Activated CD8-positive, alpha-beta memory T cell treated with anti-CD3 and anti-CD28 coated beads for 1 hour (primary cell): ENCODE measurements around the gene C14orf119.

ENCODE experiments used
- DNase-seq, 2 donors: peaks; one replicate each; pipeline ENCODE4 v3.0.0-alpha.2; 2020; ENCODE audit warnings: low read depth in 1 of 2; ENCODE audit errors: extremely low read depth in 1 of 2

Gene C14orf119

DNA sequence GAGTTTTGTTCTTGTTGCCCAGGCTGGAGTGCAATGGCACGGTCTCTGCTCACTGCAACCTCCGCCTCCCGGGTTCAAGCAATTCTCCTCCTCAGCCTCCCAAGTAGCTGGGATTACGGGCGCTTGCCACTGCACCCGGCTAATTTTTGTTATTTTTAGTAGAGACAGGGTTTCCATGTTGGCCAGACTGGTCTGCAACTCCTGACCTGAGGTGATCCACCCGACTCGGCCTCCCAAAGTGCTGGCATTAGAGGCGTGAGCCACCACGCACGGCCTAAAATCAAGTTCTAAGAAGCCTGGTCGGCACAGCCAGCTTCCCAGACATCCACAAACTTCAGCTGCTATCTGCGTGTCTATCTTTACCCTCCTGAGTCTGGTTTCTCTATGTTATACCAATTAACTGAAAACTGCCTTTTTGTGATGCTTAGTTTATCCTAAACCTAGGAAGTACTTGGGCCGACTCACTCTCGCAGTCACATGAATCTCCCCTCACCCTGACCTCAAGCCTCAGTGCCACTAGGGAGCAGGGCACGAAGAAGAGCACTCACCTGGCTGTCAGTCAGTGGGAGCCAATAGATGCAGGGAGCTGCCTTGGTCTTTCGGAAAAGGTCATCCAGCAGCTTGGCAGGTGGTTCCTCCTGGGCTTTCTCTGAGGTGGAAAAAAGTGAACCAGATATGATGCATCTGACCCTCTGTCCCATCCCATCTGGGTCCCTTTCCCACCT, 34.6 kb upstream of the C14orf119 start:
- no peak for DNase-seq

DNA sequence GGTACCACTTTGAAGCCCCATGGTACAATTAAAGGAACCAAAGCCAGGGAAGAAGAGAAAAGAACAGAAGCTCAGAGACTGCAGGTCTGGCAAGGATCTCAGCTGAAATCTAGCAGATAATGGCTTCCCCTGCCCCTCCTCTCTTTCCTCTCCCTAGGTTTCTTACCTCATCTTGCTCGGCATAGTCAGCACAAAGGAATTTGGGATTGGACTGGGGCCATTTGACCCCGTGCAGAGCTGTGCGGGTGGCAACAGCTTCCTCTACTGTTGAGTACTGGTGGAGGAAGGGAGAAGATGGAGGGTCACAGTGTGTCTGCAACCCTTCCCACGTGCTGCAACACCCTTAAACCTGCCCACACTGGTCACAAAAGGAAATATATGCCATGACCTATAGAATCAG, 33.3 kb upstream of the C14orf119 start:
- no peak for DNase-seq

- DNase-seq: no peak
These were observed 31.7 kb upstream of the C14orf119 start for GRCh38 chr14:23063601-23064000.

- DNase-seq: no peak
These were observed 28.9 kb upstream of the C14orf119 start for GRCh38 chr14:23066368-23066767.

DNA sequence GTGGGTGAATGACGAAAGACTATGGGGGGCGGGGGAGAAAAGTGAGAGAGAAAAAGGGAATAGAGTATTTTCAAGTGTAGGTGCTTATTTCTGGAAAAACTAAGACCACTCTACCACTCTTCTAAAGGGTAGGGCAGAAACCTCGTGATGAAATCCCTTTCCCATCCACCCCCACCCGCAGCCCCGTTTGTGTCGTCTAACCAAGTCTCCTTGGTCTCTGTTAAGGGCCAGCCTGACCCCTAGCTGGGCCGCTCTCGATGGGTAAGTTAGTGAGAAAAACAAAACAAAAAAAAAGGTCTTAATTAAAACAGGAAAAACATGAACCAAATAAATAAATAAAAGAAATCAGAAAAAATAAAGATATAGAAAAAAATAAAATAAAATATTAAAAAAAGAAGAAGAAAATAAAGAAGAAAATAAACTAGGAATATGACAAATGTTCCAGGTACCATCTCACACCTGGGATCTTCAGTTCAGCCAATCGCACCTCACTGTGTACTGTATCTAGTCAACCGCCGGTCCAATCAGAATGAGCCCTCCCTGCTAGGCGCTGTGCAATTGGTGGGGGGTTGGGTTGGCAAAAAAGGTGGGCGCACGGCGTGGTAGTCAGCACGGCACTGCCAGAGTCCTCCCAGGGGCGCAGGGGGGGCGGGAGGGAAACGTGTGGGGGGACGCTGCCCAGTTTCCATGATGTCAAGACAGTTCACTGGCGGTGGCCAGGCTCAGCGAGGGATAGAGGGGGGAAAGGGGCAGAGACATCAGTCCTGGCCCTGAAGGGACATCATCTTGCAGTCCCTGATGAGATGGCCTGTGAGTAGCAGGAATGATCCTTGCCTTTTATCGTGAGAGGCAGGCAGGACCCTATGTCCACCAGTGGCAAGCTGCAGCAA, 28.2 kb upstream of the C14orf119 start:
- no peak for DNase-seq

GRCh38 chr14:23067847-23068788, 27.2 kb upstream of the C14orf119 start:
- no peak for DNase-seq

GRCh38 chr14:23068789-23069412, 26.4 kb upstream of the C14orf119 start:
- peak; percentile 35 to 46 for DNase-seq

DNA sequence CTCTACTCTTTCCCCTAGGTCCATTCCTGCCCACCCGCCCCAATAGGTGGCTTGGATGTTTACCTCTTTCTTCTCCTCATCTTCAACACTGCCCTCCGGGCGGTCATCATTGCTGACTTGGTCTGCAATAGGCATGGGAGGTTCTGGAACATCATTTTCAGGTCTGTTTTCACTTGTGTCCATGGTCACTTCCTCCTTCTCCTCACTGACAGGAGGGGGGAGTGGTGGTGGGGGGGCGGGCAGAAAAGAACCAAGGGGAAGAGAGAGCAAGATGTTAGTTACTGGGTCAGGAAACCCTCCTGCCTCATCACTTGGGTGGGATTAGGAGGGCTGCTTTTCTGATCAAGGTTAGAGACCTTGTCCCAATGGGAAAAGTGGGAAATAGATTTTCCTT, 25.9 kb upstream of the C14orf119 start:
- DNase-seq: no peak

- DNase-seq: no peak
These were observed 24.8 kb upstream of the C14orf119 start for GRCh38 chr14:23070262-23071129.

GRCh38 chr14:23071244-23071920, 23.9 kb upstream of the C14orf119 start:
- peak; percentile 30 to 55 for DNase-seq

DNA sequence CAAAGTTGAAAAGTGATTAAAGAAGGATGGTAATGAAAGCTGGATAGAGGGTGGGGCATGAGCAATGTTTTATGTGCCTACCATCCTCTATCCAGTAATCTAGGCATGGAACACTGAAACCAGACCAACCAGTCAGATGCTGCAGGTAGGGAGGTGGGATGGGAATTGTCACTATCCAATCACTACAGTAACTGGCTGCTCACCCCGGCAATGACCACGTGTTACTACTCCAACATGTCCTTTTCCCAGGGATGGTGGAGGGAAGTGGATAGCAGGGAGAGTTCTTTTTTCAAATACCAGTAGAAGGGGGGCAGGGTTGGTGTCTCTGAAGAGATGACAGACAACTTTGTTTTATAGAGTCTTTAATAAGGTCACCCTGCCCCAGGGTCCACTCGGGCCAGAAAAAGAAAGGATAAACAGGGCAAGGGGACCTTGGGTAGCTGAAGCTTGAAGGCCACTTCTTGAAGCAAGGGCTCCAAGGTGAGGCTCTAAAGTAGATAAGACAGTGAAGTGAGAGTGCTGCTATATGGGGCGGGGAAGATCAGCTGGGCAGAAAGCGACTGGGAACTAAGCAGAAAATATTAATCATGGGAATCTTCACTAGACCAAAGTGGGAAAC, 23.3 kb upstream of the C14orf119 start:
- no peak for DNase-seq

GRCh38 chr14:23074906-23075305, 20.4 kb upstream of the C14orf119 start:
- DNase-seq: no peak

DNA sequence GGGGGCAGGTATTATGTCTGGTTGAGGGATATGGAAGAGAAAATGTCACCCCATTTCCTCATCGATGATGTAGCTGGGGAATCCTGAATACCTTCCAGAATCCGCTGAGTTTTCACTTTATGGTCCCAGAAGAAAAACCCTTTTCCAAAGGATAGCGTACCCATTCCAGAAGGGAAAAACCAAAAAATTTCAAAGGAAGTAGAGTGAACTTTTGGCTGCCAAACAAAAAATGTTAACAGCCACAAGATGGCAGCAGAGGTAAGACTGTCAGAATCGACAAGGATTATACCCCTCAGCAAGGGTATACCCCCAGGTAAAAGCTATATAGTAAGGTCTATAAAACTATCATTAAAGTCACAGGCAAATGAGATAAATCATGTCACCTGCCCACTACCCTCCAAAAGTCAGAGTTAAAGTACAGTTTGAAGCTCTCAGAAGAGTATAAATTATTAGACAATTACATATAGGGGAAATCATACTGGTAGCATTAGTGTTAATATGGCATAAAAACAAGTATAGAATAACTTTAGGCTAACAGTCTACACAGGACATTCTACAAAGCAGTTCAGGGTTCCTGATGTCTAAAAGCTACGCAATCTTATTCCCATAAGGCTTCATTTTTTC, 18.4 kb upstream of the C14orf119 start:
- no peak for DNase-seq

DNA sequence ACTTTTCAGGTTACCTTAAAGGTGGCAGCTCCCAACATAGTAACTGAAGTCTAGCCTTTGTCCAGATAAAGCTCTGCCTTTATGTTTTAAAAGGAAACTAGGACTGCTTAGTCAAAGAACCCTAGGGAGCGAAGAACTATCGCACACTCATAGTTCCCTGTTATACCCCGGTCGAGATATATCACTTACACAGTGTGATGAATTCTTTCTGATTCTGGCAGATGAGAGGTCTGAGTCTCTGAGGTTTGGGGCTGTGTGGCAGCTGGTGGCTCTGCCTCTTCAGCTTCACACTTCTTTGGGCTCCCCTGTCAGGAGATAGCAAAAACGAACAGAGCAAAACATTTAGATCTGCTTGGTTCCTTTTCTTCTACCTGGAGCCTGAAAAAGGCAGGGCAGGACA, 17.3 kb upstream of the C14orf119 start:
- DNase-seq: no peak

GRCh38 chr14:23078692-23079116, 16.6 kb upstream of the C14orf119 start:
- no peak for DNase-seq

GRCh38 chr14:23079716-23080115, 15.6 kb upstream of the C14orf119 start:
- no peak for DNase-seq

DNA sequence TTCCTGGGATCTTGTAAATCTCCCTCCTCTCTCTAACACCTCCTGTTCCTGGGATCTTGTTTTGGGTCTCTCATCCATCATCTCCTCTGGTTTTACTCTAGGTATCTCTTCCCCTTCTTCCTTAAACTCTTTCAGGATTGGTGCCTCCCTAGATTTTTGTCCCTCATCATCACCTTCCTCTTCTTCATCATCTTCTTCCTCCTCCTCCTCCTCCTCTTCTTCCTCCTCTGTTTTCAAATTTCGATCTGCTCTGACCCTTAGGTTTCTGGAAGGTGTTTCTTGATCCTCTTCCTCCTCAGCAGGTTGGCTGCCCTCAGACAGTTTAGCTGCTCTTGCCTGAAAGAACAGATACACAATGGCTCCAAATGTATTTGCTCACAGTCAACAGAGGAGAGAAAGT, 14.8 kb upstream of the C14orf119 start:
- DNase-seq: no peak

DNA sequence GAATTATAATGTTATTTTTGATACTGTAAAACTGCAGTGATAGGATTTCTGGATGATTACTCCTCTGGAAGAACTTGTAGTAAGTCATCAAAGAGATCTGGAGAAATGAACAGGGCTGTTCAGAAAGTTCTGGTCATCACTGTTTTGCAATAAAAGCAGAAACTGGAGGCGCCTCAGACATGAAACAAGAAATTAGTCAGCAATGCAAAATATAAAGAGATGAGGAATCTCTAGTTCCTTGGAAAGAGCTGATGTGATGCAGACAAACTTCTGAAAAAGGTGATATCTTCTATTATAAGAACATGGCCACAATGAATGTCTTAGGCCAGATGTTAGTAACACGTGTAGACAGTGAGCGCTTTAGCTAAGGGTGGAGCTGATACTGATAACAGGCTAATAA, 9.8 kb upstream of the C14orf119 start:
- DNase-seq: no peak
